ENCODE data around the gene BCR.

BCR gene

GRCh38 chr22:23169043-23169406 is 11.3 kb upstream of the BCR start:
- Mint-ChIP-seq H3K27ac (no peak overlapping the region), H3K36me3 (ENCODE audit: insufficient read depth) (no peaks in the 10 kb centered on the region), H3K4me1 (ENCODE audit: low read depth in 2 of 2) (peaks cover 3 to 6% of the 10 kb centered on the region in 2 donors), H3K4me3 (no peak overlapping the region), H3K27me3 (peaks cover 0 to 12% of the 10 kb centered on the region in 2 donors), H3K9me3 (no peaks in the 10 kb centered on the region)
- DNase-seq (no peak), ATAC-seq (replicated peaks) (no peak)

GRCh38 chr22:23175817-23176644 is 4.3 kb upstream of the BCR start:
- peak overlapping the region; percentile 65 to 89 for H3K27ac Mint-ChIP-seq
- DNase-seq = peak in 1 of 3 experiments; percentile 15
- no peaks in the 10 kb centered on the region for H3K27me3 Mint-ChIP-seq
- peaks cover 7% of the 10 kb centered on the region for H3K36me3 Mint-ChIP-seq (ENCODE audit: insufficient read depth)
- peaks cover 0 to 5% of the 10 kb centered on the region in 2 donors for H3K9me3 Mint-ChIP-seq
- H3K4me1 Mint-ChIP-seq (ENCODE audit: low read depth in 2 of 2) = peaks cover 27 to 36% of the 10 kb centered on the region in 2 donors
- H3K4me3 Mint-ChIP-seq = peak overlapping the region in 1 of 2 donors; percentile 68
- ATAC-seq (replicated peaks) = no peak

DNA sequence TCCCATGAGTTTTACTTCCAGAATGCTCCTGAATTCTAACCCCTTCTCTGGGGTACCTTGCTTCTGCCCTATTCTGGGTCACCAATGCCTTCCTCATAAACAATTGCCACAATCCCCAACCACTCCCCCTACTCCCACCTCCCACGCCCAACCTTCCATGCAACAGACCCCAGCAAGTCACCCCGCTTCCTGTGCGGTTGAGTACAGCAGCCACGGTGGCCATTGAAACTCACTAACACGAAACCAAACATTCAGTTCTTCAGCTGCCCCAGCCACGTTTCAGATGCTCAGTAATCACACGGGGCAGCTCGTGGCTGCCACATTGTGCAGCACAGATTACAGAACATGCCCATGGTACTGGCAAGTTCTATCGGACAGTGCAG is 3.7 kb upstream of the BCR start:
- ATAC-seq (replicated peaks) = no peak
- Mint-ChIP-seq H3K27me3 (no peaks in the 10 kb centered on the region), H3K4me3 (peak overlapping the region in 1 of 2 donors; percentile 68), H3K36me3 (ENCODE audit: insufficient read depth) (peaks cover 11% of the 10 kb centered on the region), H3K9me3 (peaks cover 0 to 5% of the 10 kb centered on the region in 2 donors), H3K4me1 (ENCODE audit: low read depth in 2 of 2) (peaks cover 27 to 36% of the 10 kb centered on the region in 2 donors), H3K27ac (peak overlapping the region in 1 of 2 donors; percentile 89)
- no peak for DNase-seq

- Mint-ChIP-seq H3K27ac (peak overlapping the region in 1 of 2 donors; percentile 89), H3K4me3 (peak overlapping the region; percentile 0 to 68), H3K27me3 (no peaks in the 10 kb centered on the region), H3K4me1 (ENCODE audit: low read depth in 2 of 2) (peaks cover 32 to 40% of the 10 kb centered on the region in 2 donors), H3K9me3 (peaks cover 0 to 5% of the 10 kb centered on the region in 2 donors), H3K36me3 (ENCODE audit: insufficient read depth) (peaks cover 16% of the 10 kb centered on the region)
- no peak for DNase-seq
- no peak for ATAC-seq (replicated peaks)
These were observed 3.1 kb upstream of the BCR start for GRCh38 chr22:23177197-23177596.

DNA sequence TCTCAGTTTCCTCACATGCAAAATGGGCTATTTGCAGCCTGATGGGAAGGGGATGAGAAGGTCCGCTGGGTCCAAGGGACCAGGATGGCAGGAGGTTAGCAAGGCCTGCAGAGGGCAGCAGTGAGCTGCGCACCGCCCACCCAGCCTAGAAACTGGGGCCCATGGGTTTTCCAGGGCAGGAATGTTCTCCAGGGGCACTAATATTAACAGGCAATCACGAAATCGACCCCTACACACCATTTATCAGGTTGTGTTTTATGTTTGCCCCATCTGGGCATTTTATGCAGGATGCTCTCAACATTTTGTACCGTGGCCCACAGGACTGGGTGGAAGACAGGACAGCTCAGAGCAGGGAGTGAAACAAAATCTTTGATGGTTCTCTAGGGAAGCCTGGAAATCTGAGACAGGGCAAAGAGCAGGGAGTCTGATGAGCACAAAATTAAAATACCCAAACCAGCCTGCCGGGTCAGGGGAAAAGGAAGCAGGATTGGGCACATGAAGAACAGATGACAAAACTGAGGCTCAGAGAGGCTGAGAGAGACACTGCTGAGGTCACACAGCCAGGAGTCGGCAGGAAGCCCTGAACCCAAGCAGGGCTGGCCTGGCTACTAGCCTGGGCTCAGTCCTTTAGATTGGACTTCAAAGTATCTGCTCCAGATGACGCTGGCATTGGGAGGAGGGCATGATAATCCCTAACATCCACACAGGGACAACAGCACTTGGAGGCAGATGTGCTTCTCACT is 1.6 kb upstream of the BCR start:
- Mint-ChIP-seq H3K9me3 (peaks cover 0 to 5% of the 10 kb centered on the region in 2 donors), H3K4me1 (ENCODE audit: low read depth in 2 of 2) (peaks cover 47 to 55% of the 10 kb centered on the region in 2 donors), H3K27me3 (no peaks in the 10 kb centered on the region), H3K36me3 (ENCODE audit: insufficient read depth) (peaks cover 26% of the 10 kb centered on the region), H3K27ac (peak overlapping the region; percentile 91 to 92), H3K4me3 (peak overlapping the region; percentile 58 to 66)
- peak; percentile 55 to 65 (median 59) for DNase-seq
- peak; percentile 20 for ATAC-seq (replicated peaks)

DNA sequence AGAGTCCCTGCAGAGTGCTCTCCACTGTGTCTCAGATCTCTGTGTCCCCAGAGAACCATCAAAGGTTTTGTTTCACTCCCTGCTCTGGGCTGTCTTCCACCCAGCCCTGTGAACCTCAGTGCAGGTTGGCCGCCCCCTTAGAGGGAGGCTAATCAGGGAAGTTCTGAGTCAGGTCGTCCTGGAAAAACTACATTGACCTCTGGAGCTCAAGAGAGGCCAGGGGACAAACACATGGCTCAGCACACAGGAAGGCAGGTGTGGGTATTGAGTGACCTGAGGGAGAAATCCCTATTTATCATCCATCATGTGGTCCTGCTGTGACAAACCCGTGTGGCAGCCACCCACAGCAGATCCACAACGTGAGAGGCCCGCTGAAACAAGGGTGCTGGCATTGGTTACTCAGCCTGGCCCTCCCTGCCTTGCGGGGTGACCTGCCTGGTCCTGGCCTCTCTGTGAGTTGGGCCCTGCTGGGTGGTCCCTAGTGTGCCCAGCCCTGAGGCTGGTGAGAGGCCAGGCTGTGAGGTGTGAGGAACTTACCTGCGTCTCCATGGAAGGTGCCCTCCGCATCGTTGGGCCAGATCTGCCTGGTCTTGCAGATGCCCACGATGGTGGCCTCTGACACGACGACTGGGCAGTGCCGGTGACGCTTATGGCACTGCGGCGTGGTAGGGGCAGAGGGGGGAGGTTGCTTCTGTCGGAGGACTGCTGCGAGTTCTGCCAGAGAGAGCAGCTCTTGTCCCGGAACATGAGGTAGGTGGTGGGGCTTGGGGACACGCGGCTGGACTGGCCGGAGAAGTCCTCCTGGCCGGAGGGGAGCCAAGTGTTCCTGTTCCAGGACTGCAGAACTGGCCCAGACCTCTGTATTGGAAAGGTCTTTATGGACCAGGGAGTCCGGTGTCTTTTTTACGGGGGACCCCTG is 669 bp upstream of the BCR start:
- no peak for ATAC-seq (replicated peaks)
- Mint-ChIP-seq H3K4me1 (ENCODE audit: low read depth in 2 of 2) (peaks cover 50 to 60% of the 10 kb centered on the region in 2 donors), H3K36me3 (ENCODE audit: insufficient read depth) (peaks cover 33% of the 10 kb centered on the region), H3K4me3 (peak overlapping the region; percentile 81 to 87), H3K27me3 (no peaks in the 10 kb centered on the region), H3K27ac (peak overlapping the region; percentile 91 to 92), H3K9me3 (peaks cover 0 to 5% of the 10 kb centered on the region in 2 donors)
- no peak for DNase-seq

GRCh38 chr22:23180893-23181720 is 798 bp downstream of the BCR start:
- Mint-ChIP-seq H3K36me3 (ENCODE audit: insufficient read depth) (peaks cover 47% of the 10 kb centered on the region), H3K4me1 (ENCODE audit: low read depth in 2 of 2) (peaks cover 55 to 67% of the 10 kb centered on the region in 2 donors), H3K27ac (peak overlapping the region; percentile 83 to 87), H3K9me3 (peaks cover 0 to 5% of the 10 kb centered on the region in 2 donors), H3K27me3 (no peaks in the 10 kb centered on the region), H3K4me3 (peak overlapping the region; percentile 89 to 91)
- ATAC-seq (replicated peaks) (peak; percentile 6), DNase-seq (peak in 2 of 3 experiments; percentile 20 to 35)

GRCh38 chr22:23181721-23182308 is 1.5 kb downstream of the BCR start:
- Mint-ChIP-seq H3K36me3 (ENCODE audit: insufficient read depth) (peaks cover 49% of the 10 kb centered on the region), H3K27ac (peak overlapping the region; percentile 83 to 87), H3K4me3 (peak overlapping the region; percentile 89 to 91), H3K27me3 (no peaks in the 10 kb centered on the region), H3K4me1 (ENCODE audit: low read depth in 2 of 2) (peaks cover 59 to 67% of the 10 kb centered on the region in 2 donors), H3K9me3 (no peaks in the 10 kb centered on the region)
- ATAC-seq (replicated peaks) (no peak), DNase-seq (peak in 1 of 3 experiments; percentile 8)

DNA sequence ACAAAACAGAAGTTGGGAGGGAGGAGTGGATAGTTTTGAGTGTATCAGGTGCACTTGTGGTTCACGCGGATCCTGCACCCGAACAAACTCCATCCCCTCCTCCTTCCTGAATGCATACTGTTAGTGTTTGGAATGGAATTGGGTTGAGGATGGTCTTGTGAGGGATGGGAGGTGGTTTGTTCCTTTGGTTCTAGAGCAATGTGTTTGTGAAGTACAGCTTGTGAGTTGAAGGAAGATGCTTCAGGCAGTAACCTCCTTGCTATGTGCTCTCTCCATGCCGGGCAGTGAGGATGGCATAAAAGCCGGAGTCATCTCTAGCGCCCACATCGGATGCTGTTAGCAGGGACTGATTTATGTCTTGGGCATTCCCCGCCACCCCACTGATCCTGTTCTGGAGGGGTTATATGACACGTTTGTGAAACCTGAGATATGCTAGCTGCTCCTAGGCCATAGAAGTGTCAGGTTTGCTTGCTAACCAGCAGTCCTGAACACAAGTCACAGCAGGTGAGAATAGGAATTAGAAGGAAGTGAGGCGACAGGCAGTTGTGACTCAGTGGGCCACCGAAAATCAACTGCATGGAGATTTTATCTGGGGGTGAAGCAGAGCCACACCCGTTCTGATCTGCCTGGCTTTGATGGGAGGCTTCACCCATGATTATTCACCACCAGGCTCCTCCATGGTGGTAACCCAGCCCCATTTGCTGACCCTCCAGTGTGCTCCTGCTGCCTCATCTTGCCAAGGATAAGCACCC is 2.2 kb downstream of the BCR start:
- Mint-ChIP-seq H3K9me3 (no peaks in the 10 kb centered on the region), H3K36me3 (ENCODE audit: insufficient read depth) (peaks cover 56% of the 10 kb centered on the region), H3K4me1 (ENCODE audit: low read depth in 2 of 2) (peaks cover 57 to 68% of the 10 kb centered on the region in 2 donors), H3K27ac (peak overlapping the region; percentile 83 to 87), H3K27me3 (no peaks in the 10 kb centered on the region), H3K4me3 (peak overlapping the region; percentile 89 to 91)
- peak; percentile 33 to 48 (median 36) for DNase-seq
- peak; percentile 25 for ATAC-seq (replicated peaks)

- H3K27me3 Mint-ChIP-seq = no peaks in the 10 kb centered on the region
- ATAC-seq (replicated peaks) (no peak), DNase-seq (no peak)
- peak overlapping the region; percentile 83 to 87 for H3K27ac Mint-ChIP-seq
- H3K4me1 Mint-ChIP-seq (ENCODE audit: low read depth in 2 of 2) = peaks cover 63 to 75% of the 10 kb centered on the region in 2 donors
- H3K4me3 Mint-ChIP-seq = peak overlapping the region; percentile 89 to 91
- peaks cover 61% of the 10 kb centered on the region for H3K36me3 Mint-ChIP-seq (ENCODE audit: insufficient read depth)
- no peaks in the 10 kb centered on the region for H3K9me3 Mint-ChIP-seq
These were observed 2.9 kb downstream of the BCR start for GRCh38 chr22:23183061-23183698.

DNA sequence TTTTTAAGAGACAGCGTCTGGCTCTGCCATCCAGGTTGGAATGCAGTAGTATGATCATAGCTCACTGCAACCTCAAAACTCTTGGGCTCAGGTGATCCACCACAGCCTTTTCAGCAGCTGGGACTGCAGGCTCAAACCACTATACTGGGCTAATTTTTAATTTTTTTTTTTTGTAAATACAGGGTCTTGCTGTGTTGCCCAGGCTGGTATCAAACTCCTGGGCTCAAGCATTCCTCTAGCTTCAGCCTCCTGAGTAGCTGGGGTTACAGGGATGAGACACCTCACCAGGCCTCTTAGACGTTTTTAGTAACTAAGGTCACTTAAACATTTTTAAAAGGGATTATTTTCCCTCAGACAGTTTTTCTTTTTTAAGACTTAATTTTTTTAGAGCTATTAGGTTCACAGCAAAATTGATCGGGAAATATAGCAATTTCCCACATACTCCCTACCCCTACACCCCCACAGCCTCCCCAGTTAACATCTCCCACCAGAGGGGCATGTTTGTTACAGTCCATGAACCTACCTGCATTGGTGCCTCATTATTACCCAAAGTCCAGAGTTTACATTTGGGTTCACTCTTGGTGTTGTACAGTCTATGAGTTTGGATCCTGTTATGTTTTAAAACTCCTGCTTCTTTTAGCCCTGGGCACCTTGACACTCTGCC is 3.9 kb downstream of the BCR start:
- H3K4me1 Mint-ChIP-seq (ENCODE audit: low read depth in 2 of 2) = peaks cover 60 to 71% of the 10 kb centered on the region in 2 donors

More for the DNA sequence above, 3.9 kb downstream of the BCR start:
- peak overlapping the region; percentile 89 to 91 for H3K4me3 Mint-ChIP-seq
- H3K27ac Mint-ChIP-seq = peak overlapping the region; percentile 85 to 87
- H3K9me3 Mint-ChIP-seq = no peaks in the 10 kb centered on the region
- H3K36me3 Mint-ChIP-seq (ENCODE audit: insufficient read depth) = peaks cover 68% of the 10 kb centered on the region
- ATAC-seq (replicated peaks) (no peak), DNase-seq (no peak)
- no peaks in the 10 kb centered on the region for H3K27me3 Mint-ChIP-seq
